Neural crest cell (in vitro differentiated cells): ENCODE data around the gene S100A16. TPM values are rescaled to one million over a fixed set of nuclear protein-coding genes. Genes with fewer than 3 reads are reported as not detected.

ENCODE experiments used
- DNase-seq: peaks from one replicate; pipeline ENCODE4 v3.0.0; 2021; ENCODE audit warnings: low read depth, mixed read lengths, low spot score
- H3K27ac Mint-ChIP-seq: one replicate; pipeline ENCODE4 v1.8.0; 2021; ENCODE audit warnings: mild to moderate bottlenecking, mixed read lengths; ENCODE audit not compliant: unreplicated experiment
- H3K27me3 Mint-ChIP-seq: 2 replicates; pipeline ENCODE4 v1.8.0; 2021; ENCODE audit warnings: low read depth, mild to moderate bottlenecking, mixed read lengths
- H3K36me3 Mint-ChIP-seq: 2 replicates; pipeline ENCODE4 v1.8.0; 2021; ENCODE audit warnings: low read depth, mild to moderate bottlenecking, mixed read lengths
- H3K4me1 Mint-ChIP-seq: 2 replicates; pipeline ENCODE4 v1.8.0; 2021; ENCODE audit warnings: mixed read lengths
- H3K4me3 Mint-ChIP-seq: one replicate; pipeline ENCODE4 v1.8.0; 2021; ENCODE audit warnings: mild to moderate bottlenecking, mixed read lengths
- H3K9me3 Mint-ChIP-seq: 2 replicates; pipeline ENCODE4 v1.8.0; 2021; ENCODE audit warnings: mixed read lengths
- CTCF ChIP-seq: fragments of 200-600 bp; sonication (generic); conservative IDR thresholded peaks from 2 replicates; pipeline ENCODE4 v1.5.0; 2021; ENCODE audit warnings: antibody characterized with exemption, mild to moderate bottlenecking
- total RNA-seq: library from RNA; stranded (reverse); gene quantifications from 2 replicates; pipeline ENCODE4 v1.2.1, GENCODE V29; 2021

The S100A16 gene
- total RNA-seq, 1 donor from 2014 or later: 7.1 TPM

- no peak for TF ChIP-seq CTCF
- Mint-ChIP-seq H3K9me3 (peaks cover 3% of the 10 kb centered on the region), H3K4me3 (peak overlapping the region; percentile 90), H3K27ac (no peak overlapping the region), H3K27me3 (no peaks in the 10 kb centered on the region), H3K4me1 (peaks cover 37% of the 10 kb centered on the region), H3K36me3 (peaks cover 24% of the 10 kb centered on the region)
- DNase-seq: no peak
These were observed 23.4 kb upstream of the S100A16 start for GRCh38 chr1:153636312-153636711.

GRCh38 chr1:153635872-153636271 lies 22.9 kb upstream of the S100A16 start:
- Mint-ChIP-seq H3K27me3 (no peaks in the 10 kb centered on the region), H3K4me1 (peaks cover 37% of the 10 kb centered on the region), H3K9me3 (peaks cover 3% of the 10 kb centered on the region), H3K27ac (no peak overlapping the region), H3K36me3 (peaks cover 20% of the 10 kb centered on the region), H3K4me3 (peak overlapping the region; percentile 90)
- no peak for DNase-seq
- no peak for TF ChIP-seq CTCF

GRCh38 chr1:153633754-153634665 lies 21.1 kb upstream of the S100A16 start, which contains the start of gene CHTOP:
CHTOP (plus strand) TSS chr1:153634066; CDS start chr1:153636589, 2,523 bp downstream.
- peaks cover 3% of the 10 kb centered on the region for H3K9me3 Mint-ChIP-seq
- H3K36me3 Mint-ChIP-seq: peaks cover 20% of the 10 kb centered on the region
- DNase-seq: peak; percentile 98
- peaks cover 41% of the 10 kb centered on the region for H3K4me1 Mint-ChIP-seq
- peak within 1 kb of the TSS; percentile 99 for H3K4me3 Mint-ChIP-seq
- H3K27me3 Mint-ChIP-seq: no peaks in the 10 kb centered on the region
- TF ChIP-seq CTCF: no peak
- peak within 1 kb of the TSS; percentile 100 for H3K27ac Mint-ChIP-seq

- TF ChIP-seq CTCF: no peak
- H3K27ac Mint-ChIP-seq: peak overlapping the region; percentile 100
- peaks cover 41% of the 10 kb centered on the region for H3K4me1 Mint-ChIP-seq
- H3K4me3 Mint-ChIP-seq: peak overlapping the region; percentile 99
- H3K27me3 Mint-ChIP-seq: no peaks in the 10 kb centered on the region
- peaks cover 3% of the 10 kb centered on the region for H3K9me3 Mint-ChIP-seq
- DNase-seq: no peak
- H3K36me3 Mint-ChIP-seq: peaks cover 20% of the 10 kb centered on the region
These were observed 20.3 kb upstream of the S100A16 start for GRCh38 chr1:153633161-153633753.

GRCh38 chr1:153631047-153632022 lies 18.4 kb upstream of the S100A16 start:
- H3K27ac Mint-ChIP-seq: no peak overlapping the region
- peaks cover 10% of the 10 kb centered on the region for H3K36me3 Mint-ChIP-seq
- peak overlapping the region; percentile 43 for H3K4me3 Mint-ChIP-seq
- no peak for TF ChIP-seq CTCF
- peaks cover 3% of the 10 kb centered on the region for H3K9me3 Mint-ChIP-seq
- H3K4me1 Mint-ChIP-seq: peaks cover 46% of the 10 kb centered on the region
- DNase-seq: no peak
- no peaks in the 10 kb centered on the region for H3K27me3 Mint-ChIP-seq
